NCI-H226 (cell line): ENCODE results near the gene FADS1.
A peak's percentile ranks its signal among the peaks of the same experiment; 100 is the strongest.

ENCODE experiments used
- DNase-seq: peaks from one replicate; pipeline ENCODE4 v3.0.0-alpha.2; 2015

FADS1 gene

DNA sequence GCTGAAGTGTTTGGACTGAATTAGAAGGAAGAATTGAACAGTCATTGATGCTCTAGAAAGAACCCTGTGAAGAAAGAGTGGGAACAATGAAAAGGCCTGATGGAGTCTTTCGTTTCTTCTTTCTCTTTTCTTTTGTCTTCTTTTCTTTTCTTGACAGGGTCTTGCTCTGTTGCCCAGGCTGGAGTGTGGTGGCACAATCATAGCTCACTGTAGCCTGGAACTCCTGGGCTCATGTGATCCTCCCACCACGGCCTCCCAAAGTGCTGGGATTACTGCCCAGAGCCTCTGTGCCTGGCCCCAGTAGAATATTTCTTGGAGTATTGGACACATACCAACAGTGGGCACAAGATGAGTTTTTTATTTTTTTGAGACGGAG, 23.0 kb downstream of the FADS1 start:
- no peak for DNase-seq

DNA sequence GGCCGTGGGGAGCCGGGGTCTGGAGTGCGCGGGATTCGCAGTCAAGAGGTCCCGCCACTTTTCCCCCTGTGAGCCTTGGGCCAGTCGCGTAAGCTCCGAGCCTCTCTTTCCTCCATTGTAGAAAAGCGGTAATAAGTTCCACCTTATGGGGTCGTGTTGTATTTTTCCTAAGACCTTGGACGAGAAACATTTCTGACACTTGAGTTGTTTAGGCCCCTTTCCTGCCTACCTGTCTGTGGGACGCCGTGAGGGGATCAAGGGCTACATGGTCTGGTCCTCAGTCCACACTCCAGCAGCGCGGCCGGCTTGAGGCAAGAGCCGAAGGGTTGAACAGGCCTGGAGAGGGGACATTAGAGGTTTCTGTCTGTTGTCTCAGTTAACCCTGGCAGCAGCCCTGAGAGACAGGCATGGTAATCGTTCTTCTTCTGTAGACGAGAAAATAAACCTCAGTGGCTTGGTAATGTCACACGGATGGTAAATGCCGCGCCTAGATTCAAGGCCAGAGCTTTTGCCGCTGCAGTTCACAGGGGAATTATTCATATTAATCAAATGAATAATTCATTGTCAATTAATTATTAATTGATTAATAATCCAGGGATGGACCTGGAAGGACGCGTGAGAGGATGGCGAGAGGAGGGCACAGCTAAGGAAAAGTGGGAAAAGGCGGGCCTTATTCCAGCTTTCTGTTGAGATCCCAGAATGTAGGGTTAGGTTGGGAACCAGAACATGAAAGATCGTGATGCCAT, 23.5 kb downstream of the FADS1 start:
- DNase-seq, result no peak

DNA sequence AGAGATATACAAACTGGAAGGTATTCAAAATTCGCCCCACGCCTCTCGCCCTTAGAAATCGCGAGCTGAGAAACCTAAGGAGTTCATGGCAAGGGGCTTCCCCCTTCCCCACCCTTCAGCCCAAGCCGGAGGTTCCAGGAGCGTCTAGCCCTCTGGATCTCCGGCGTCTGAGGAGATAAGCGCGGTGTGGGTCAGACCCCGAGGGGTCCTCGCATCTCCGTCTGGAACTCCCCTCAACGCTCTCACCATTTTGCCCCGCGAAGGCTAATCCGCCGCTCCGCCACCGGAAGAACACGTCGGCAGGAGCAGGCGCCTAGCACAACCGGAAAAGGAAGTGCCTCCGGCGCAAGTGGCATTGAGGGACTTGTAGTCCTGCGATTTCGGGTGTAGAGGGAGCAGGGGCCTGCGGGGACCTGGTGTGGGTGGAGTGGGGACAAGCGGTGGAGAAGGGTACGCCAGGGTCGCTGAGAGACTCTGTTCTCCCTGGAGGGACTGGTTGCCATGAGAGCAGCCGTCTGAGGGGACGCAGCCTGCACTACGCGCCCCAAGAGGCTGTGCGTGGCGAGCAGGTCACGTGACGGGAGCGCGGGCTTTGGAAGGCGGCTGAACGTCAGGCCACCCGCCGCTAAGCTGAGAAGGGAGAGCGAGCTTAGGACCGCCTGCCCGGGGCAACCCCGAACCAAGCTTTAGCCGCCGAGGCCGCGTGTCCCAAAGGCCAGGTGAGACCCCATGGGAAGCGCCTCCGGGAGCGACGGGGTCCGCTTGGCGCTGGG, 24.3 kb downstream of the FADS1 start, which contains the start of the genes FEN1 and TMEM258:
FEN1 (plus strand) TSS at position 602 of the 773 bp plus-strand sequence. CDS start 2,451 bp downstream, outside the sequence.
TMEM258 (minus strand) TSS at position 290 of the 773 bp plus-strand sequence; CDS start at position 249, 41 bp downstream.
- peak; percentile 93 for DNase-seq

DNA sequence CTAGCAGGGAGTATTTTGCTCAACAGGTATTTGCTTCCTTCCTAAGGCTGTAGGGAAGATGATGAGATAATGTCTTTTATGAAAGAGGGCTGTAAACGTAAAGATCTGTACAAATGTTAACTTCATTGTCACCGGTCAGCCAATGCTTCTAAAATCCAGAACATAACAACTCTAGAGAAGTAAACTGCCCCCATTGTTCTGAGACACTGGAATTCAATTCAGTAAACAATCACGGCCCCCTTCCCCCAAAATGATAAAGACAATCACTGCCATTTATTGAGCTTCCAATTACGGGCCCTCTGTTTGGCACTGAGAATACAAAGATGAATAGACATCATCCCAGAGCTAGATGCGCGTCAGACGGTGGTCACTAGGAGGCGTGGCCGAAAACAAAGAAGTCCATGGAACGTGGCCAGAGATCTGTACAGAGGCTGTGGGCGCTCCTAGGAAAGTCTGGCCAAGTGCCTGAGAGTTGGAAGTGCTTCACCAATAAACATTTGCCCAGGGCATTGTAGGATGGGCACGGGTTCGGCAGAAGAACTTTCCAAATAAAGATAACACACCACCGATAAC, 25.0 kb downstream of the FADS1 start:
- peak; percentile 76 for DNase-seq

- DNase-seq, result peak; percentile 66
Measured at GRCh38 chr11:61787928-61788491, 28.8 kb downstream of the FADS1 start.

DNA sequence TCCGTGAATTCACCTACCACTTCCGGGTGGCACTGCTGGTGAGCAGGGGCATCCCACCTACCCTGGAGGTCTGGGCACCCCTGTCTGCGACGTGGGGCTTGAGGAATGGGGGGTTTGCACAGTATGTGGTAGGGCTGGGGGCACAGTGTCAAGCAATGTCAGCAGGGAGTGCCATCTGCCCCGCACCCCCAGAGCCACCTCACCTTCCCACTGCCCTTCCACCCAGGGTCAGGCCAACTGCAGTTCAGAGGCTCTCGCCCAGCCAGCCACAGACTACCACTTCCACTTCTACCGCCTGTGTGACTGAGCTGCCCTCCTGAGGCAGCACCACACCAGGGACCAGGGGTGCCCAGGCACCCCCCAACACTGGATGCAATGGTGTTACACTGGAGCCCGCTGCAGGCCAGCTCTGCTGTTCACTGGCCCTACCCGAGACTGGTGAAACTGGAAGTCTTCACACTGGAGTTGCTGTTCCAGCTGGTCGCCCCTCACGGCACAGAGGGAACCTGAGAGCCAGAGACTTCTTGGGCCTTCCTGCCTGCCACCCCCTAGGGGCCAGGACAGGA, 30.9 kb downstream of the FADS1 start:
- DNase-seq, result no peak

DNA sequence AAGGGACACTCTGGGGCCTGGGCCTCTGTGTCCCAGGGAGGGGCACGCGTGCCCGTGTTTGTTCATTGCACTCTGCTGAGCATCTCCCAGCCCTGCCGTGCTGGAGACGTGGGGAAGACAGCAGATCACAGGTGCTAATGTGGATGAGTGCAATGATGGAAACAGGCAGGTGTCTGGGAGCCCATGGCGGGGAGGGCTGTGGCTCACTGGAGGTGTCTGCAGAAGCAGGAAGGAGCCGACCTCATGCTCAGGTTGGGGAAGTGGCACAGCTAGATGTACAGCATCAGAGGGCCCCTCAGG, 32.3 kb downstream of the FADS1 start:
- no peak for DNase-seq

- no peak for DNase-seq
Measured at GRCh38 chr11:61783717-61784505, 32.9 kb downstream of the FADS1 start.

GRCh38 chr11:61782841-61783240, 34.0 kb downstream of the FADS1 start:
- DNase-seq, result no peak

GRCh38 chr11:61782299-61782698, 34.5 kb downstream of the FADS1 start:
- no peak for DNase-seq

DNA sequence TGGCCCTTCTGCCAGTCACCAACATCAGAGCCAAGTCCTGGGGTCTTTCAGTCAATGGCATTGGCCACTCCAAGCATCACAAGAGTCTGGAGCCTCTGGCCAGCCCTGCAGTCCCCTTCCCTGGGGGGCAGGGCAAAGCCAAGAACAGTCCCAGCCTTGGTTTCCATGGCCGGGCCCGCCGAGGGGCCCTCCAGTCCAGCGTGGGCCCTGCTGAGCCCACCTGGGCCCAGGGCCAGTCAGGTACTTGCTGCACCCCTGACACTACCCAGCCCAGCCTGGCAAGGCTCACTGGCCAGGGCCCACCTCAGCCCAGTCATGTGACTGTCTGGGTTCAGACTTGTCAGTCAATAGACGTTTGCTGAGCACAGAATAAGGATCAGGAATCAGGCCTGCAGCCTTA, 35.2 kb downstream of the FADS1 start:
- no peak for DNase-seq

DNA sequence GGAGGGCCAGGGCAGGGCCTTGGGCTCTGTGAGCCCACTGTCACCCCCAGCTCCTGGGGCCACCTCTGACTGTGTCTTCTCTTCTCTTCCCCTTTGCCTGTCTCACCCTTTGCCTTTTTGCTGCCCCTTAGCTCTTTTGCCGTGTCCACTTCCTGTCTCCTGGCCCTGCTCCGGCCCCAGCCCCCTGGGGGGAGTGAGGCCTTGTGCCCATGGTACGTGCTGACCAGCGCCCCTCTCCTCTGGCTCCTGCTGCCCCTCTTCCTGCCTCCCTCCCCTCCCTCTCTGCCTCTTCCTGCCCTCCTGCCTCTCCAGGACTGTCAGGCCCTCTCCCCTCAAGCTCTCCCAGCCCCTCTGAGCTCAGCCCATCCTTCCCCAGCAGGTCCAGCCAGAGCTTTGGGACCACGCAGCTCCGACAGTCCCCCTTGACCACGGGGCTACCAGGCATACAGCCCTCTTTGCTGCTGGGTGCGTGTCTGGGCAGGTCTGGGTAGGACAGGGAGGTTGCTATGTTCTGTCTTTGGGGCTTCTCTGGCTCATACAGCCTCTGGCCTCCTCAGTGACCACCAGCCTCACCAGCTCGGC, 36.1 kb downstream of the FADS1 start:
- no peak for DNase-seq

- no peak for DNase-seq
Measured at GRCh38 chr11:61779666-61780525, 36.9 kb downstream of the FADS1 start.

DNA sequence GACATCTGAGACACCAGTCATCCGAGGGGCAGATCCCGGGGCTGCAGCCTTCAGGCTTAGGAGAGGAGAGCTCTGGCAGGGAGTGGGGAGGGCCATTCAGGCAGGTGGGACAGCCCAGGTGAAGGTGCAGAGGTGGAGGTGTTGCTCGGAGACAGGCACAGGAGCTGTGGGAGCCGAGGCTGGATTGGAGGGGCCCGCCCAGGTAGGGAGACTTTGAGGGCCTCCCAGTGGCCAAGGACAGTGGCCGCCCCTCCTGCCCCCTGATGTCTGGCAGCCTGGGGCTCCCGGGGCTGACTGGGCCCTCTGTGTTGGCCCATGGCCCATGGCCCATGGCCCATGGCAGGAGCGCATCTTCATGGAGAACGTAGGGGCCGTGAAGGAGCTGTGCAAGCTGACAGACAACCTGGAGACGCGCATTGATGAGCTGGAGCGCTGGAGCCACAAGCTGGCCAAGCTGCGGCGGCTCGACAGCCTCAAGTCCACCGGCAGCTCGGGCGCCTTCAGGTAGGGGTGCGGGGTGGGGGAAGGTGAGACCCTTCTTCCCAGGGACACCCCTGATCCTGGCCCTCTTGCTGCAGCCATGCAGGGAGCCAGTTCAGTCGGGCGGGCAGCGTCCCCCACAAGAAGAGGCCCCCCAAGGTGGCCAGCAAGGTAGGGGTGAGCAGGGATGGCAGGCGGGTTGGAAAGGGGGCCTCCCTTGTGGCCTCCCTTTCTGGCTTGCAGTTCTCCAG, 37.7 kb downstream of the FADS1 start:
- no peak for DNase-seq

- no peak for DNase-seq
Measured at GRCh38 chr11:61778357-61778886, 38.4 kb downstream of the FADS1 start.

DNA sequence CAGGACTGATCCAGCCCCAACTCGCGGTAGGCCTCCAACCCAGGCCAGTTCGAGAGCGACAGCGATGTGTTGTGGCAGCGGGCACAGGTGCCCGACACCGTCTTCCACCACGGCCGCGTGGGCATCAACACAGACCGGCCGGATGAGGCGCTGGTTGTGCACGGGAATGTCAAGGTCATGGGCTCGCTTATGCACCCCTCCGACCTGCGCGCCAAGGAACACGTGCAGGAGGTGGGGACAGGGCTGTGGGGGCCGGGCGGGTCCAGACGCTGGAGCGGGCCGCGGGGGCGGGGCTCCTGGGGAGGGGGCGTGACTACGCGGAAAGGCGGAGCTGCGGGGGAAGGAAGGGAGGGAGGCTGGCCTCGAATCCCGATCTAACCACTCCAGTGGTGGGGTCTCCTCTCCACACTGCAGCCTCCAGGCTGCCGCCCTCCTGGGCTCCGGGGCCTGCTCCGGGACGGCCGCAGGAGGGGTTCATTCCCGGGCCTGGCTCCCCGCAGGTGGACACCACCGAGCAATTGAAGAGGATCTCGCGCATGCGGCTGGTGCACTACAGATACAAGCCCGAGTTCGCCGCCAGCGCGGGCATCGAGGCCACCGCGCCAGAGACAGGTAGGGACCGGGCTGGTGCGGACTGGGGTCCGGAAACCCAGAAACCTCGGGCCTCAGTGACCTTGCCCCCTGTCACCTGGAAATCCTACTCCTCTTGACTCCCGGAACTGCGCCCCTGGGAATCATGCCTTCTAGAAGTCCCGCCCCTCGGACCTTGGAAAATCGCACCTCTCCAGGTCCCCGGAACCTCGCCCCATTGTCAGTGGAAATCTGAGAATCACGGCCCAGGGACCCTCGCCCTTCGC, 39.3 kb downstream of the FADS1 start:
- DNase-seq, result no peak

DNA sequence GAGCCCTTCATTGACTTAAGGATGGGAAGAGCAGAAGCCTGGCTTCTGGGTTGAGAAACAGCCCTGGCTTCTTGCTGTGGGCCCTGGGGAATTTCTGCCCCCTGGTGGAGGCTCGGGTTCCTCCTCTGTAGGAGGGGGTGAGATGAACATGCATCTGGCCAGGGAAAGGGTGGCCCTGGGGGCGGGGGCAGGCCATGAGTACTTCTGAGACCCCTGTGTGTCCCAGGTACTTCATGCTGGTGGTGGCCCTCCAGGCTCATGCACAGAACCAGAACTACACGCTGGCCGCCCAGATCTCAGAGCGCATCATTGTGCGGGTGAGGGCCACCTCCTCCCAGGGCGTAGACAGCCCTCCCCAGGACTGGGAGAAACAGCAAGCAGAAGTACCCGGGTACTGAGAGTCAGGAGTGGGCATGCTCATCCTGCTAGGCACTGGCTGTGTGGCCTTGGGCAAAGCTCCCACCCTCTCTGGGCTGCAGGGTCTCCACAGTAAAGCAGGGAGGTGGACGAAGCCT, 40.2 kb downstream of the FADS1 start:
- no peak for DNase-seq

- peak; percentile 62 for DNase-seq
Measured at GRCh38 chr11:61775606-61776554, 40.9 kb downstream of the FADS1 start.
